SHP77 (cell line): ENCODE data around the gene PHLDB2.

Source experiments
- DNase-seq, 2 experiments: peaks; one replicate each; lab custom pipeline; 2025; lab: John Stamatoyannopoulos, UW

The PHLDB2 gene

DNA sequence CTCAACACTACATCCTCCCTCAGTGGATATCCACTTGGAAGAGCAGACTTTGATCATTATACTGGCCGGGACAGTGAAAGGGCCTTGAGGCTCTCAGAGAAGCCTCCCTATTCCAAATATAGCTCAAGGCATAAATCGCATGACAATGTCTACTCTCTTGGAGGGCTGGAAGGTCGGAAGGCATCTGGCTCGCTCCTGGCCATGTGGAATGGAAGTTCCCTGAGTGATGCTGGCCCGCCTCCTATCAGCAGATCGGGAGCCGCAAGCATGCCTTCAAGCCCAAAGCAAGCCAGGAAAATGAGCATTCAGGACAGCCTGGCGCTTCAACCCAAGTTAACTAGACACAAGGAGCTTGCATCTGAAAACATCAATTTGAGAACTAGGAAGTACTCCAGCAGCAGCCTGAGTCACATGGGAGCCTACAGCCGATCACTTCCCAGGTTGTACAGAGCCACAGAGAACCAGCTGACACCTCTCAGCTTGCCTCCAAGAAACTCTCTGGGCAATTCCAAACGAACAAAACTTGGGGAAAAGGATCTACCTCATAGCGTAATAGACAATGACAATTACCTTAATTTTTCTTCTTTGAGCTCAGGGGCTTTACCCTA lies 25.4 kb downstream of the PHLDB2 start:
- DNase-seq: no peak

DNA sequence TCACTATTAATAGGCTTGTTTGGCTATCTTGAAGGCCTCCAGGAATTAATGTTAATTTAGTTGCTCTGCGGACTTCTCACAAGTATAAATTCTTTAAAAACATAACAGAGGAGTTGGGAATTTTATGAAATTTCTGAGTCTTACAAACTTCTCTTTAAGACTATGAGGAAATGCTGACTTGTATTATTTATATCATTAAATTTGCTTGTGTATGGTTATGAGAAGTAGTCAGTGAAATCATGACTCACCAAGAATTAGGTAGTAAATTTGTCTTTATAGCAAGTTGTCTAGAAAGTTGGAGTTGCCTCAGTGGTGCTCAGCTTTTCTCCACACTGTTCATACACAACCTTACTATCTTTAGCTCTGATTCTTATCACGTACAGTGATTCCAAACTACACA lies 26.5 kb downstream of the PHLDB2 start:
- no peak for DNase-seq

DNA sequence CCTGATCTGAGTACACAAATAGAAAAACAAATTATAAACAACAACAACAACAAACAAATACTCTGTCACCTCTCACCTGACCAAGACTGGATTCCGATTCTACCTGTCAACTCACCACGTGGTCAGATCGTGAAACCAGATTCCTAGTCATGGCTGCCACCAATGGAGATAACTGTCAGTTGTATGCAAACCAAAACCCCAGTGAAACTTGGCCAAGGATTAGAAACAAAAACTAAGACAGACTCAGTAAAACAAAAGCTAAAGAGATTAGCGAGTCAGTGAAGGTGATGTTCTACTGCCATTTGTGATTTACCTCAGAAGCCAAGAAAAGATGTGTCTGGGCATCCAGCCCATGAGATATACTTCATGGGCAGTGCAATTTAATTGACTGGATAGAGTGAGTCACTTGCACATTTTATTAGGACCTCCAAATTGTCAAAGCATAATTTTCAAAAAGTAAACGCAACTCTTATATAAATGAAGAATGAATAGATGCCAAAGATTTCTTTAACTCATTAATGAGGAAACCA lies 31.1 kb downstream of the PHLDB2 start:
- DNase-seq: no peak

DNA sequence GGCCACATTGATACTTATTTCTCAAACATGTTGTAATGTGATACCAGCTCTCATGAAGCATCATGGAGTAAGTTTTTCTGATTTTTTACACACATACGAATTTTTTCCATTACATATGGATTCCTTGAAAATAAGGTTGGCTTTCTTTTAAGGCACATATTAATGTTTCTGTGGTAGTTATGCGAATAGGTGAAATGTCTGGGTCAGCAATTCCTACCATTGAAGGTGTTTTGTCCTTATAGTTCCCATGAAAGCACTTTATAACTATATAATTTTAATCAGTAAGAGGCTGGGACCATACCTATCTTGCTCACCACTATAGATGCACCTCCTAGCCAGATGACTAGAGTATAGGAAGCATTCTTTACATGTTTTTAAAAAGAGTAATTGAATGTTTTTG lies 33.0 kb downstream of the PHLDB2 start:
- no peak for DNase-seq

DNA sequence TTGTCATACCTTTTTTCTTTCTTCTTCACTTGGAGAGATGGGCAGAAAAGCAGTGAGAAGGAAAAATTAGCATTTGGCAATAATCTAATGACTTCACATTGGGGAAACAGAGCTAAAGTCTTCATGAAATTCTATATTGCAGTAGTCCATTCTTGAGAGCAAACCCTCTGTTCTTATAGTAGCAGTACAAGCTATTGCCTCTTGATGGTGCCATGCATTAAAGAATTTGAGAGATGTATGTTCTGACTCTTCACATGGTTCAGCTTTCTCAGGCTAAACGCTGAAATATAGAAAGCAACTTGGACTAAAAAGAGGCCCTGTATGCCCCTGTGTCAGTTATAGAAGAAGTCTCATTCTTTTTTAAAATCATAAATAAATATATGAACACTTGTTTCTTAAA lies 36.0 kb downstream of the PHLDB2 start:
- DNase-seq: peak; percentile 16 to 32

DNA sequence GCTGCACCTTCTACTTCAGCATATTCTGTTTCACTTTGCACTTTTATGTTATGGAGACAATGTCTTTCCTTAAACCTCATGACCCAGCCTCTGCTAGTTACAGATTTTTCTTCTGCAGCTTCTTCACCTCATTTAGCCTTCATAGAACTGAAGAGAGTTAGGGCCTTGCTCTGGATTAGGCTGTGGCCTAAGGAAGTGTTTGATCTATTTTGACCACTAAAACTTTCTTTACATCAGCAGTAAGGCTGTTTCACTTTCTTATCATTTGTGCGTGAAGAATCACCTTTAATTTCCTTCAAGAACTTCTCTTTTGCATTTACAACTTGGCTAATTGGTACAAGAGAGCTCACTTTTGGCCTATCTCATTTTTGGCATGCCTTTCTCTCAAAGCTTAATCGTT lies 40.9 kb downstream of the PHLDB2 start:
- DNase-seq: no peak

DNA sequence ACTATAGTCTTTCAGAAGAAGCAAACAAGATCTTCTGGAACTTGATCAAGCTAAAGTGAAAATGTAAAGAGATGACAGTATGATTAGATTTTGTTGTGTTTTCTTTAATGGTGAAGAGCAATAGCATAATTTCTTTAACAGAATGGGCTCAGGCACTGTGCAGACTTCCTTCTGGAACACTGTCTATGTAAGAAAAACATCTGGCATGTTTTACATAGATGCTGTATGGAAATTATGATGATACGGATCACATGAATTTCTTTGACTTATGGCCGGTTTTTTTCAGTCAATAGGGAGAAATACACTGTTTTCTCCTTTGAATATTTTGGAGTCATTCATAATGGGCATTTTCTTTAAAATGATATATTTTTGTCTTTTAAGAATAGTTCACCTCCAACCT lies 42.6 kb downstream of the PHLDB2 start:
- no peak for DNase-seq

DNA sequence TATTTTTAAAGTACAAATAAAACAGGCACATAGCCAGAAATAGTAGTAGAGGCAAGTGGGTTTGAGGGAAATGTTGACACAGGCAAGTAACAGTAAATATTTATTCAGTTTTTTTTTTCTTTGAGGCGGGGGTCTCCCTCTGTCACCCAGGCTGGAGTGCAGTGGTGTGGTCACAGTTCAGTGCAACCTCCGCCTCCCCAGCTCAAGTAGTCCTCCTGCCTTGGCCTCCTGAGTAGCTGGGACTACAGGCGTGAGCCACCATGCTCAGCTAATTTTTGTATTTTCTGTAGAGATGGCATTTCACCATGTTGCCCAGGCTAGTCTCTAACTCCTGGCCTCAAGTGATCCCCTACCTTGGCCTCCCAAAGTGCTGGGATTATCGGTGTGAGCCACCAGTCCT lies 43.5 kb downstream of the PHLDB2 start:
- DNase-seq: no peak

DNA sequence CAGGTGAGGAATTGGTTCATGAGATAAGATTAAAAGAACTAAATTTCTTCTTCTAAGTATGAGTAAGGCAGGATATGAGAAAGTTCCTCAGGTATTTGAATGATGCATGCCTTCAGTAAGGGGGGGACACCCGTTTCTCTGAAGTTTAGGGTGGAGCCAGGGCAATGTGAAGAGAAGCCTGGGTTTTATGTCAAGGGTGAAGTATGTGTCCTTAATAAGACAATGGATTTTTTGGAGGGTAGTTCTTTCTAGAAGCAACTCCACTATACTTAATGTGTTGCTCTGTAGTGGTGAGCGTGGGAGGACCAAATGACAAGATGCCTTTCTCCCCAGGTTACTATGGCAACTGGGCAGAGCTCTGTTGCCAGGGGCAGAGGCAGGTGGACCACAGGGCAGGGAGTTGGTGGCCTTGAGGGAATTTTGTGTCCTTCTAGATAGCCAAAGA lies 44.0 kb downstream of the PHLDB2 start:
- DNase-seq: no peak

DNA sequence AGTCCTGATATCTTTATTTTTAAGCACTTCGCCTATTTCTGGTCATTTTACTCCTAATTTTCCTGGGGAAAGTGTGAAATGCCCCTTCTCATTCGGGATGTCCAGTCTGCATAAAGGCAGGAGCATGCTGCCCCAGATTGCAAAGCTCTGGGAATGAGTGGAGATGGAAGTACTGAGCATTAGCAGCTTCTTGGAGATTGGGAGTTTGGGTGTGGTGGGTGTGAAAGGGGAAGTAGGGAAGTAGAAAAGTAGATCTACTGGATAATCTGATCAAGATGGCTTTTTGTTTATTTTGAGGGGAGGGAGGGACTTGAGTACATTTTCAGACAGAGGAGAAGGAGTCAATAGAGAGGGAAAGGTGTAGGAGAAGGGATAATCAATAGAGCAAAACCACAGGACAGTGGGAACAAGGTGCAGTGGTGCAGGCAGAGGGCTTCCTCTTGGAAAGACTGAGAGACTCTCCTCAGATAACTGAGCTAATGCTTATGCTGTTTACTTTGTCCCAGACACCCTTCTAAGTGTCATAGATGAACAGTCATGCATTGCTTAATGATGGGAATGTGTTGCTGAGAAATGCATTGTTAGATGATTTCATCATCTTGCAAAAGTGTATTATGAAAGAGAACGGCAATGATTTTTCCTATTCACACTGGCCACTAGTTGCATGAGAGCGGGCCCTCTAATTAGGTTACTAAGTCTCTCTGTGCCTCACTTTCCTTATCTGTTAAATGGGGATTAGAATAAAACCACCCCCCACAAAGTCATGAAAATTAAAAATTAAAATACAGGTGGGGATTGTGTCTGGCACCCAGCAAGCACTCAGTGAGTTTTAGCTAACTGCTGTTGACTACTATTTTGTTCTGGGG lies 45.5 kb downstream of the PHLDB2 start:
- no peak for DNase-seq

DNA sequence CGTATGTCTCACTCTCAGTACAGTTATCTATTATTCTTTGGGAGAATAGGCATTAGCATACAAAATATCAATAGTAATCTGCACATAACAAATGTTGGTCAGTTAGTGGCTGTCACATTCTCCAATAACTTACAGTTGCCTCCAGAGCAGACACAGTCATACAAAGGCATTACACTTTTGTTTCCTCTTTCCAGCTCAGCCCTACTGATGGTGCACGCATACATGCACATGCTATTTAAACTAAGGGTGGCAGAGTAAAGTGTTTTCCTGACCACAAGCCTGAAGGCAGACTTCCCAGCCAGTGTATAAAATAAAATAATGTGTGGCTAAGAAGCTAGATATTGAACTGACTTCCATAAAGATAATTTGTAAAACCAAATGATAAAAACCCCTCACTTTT lies 47.6 kb downstream of the PHLDB2 start:
- DNase-seq: no peak

DNA sequence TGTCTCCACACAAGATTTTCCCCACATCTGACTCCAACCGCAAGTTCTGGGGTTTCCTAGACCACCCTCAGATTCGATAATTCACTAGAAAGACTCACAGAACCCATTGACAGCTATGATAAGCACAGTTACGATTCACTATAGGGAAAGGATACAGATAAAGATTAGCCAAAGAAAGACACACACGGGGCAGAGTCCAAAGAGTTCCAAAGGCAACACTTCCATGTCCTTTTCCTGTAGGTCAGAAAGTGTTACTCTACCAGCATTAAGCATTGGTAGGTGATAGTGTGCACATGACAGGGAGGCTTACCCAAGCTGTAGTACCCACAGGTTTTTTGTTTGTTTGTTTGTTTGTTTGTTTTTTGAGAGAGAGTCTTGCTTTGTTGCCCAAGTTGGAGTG lies 48.1 kb downstream of the PHLDB2 start:
- no peak for DNase-seq

DNA sequence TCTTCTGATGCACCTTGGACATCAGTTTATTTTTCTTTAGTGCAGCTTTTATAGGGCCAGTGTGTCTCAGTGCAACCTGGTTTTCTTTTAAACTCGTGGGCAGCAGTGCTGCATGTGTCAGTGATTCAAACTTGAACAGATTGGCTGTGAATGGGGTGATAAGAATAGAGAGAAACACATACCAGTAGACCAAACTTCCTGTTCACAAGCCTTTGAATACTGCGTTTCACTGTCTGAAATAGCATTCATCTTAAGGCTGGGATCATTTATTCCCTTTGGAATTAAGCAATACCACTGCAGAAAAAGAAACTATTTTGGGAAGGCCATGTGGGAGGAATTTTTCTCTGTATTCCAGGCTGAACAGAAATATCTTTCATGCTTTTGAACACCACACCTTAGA lies 51.7 kb downstream of the PHLDB2 start:
- DNase-seq: no peak

DNA sequence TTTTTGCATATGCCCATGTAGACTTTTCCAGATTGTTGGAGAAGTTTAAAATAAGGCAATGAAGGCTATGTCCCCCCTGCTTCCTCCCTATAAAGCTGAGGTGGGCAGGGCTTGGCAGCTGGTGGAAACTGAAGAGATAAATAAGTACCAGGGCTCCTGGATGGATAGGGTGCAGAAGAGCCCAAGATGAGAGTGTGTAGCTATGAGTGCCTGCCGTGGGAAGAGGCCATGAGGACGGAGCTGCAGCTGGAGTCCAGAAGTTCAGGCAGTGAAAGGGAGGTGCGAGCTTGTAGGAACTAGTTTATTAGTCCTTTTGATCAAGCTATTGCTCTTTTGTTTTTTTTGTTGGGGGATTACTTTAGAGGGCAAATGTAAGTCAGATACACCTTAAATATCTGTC lies 52.4 kb downstream of the PHLDB2 start:
- no peak for DNase-seq

DNA sequence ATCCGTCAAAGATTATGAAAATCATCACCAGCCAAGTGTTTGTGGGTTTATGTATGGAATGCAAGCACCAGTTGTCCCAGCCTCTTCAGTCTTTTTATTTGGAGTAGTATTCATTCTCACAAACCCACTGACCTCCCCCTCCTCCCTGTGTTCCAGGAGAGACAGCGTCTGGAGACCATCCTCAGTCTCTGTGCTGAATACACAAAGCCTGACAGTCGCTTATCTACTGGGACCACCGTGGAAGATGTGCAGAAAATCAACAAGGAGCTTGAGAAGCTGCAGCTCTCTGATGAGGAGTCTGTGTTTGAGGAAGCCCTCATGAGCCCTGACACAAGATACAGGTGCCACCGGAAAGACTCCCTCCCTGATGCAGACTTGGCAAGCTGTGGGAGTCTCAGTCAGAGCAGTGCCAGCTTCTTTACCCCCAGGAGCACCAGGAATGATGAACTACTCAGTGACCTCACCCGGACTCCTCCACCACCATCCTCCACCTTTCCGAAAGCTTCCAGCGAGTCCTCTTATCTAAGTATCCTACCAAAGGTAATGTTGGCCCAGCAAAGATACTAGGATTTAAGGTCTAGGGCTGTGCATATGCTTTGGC lies 54.2 kb downstream of the PHLDB2 start:
- DNase-seq: no peak

DNA sequence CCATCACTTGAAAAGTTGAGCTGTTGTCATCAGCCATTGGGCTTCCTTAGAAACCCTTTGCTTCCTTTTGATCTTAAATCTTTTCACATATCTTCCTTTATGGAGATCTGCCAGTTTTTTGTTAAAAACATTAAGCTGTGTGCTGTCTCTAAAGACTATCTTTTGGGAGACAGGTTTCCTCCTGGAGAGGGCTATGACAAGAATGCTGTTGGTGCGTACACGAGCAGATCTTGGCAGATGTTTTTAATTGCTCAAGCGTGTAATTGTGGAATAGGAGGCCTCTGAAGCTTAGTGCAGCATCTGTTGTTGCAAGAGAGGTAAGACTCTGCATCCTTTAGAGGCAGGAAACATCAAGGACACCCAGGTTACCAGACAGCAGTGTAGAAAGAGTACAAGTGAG lies 56.8 kb downstream of the PHLDB2 start:
- DNase-seq: no peak

DNA sequence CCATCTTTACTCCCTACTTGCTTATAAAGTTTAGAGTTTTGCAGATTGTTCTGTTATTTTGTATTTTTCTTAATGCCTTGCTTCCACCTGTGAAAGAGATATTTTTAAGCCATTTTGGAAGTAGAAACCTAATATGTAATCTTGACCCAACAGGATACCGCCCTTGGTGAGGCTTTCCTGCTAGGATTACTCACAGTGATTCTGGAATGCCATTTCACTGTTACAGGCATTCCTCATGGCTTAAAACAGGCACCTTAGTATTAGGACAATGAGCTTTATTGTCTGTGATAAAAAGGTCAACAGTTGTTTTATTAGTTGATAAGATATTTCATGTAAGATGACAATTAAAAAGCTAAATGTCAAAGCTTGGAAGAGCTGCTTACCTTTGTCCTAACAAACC lies 58.2 kb downstream of the PHLDB2 start:
- DNase-seq: no peak

DNA sequence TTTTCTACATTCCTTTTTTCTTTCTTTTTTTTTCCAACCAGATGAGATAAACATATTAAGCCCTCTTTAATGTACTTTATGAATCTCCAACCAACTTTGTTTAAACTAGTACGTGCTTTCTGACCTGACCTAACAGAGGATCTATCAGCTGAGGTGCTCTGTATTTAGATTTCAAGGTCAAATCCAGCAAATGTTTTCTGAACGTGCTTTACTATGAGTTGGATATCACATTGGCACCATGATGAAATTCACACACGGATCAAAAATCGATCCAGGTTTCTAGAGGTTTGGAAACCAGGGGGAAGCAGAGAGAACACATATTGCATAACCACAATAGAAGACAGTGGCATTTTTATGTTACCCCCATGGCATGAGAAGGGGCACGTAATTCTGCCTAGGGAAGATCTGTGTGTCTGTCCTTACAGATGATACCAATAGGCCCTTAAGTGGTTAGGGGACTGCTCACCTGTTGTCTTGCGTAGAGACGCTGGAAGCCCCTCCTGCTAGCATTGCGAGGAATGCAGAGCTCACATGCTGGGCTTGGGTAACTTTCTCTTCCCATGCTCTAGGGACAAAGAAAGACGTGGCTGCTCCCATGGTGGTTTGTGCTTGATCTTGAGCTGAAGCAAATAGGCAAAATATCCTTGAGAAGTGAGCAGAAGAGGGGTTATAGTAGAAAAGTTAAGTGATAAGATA lies 60.5 kb downstream of the PHLDB2 start:
- no peak for DNase-seq

DNA sequence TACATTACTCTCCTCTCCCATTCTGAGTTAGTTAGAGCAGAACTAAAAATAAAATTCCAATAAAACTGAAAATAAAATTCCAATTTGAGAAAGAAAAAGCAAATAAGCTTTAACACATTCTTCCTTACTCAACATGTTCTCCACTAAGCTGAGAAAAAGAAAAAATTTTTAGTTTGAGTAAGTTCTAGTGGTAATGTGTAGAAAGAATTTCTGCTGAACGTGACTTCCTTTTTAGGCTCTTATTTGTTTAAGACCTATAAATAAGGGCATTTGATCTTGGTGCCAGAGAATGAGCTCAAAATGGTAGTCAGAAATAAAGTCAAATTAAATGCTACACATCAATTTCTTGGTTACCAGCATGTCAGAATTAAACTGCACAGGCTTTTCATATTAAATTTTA lies 62.1 kb downstream of the PHLDB2 start:
- no peak for DNase-seq

DNA sequence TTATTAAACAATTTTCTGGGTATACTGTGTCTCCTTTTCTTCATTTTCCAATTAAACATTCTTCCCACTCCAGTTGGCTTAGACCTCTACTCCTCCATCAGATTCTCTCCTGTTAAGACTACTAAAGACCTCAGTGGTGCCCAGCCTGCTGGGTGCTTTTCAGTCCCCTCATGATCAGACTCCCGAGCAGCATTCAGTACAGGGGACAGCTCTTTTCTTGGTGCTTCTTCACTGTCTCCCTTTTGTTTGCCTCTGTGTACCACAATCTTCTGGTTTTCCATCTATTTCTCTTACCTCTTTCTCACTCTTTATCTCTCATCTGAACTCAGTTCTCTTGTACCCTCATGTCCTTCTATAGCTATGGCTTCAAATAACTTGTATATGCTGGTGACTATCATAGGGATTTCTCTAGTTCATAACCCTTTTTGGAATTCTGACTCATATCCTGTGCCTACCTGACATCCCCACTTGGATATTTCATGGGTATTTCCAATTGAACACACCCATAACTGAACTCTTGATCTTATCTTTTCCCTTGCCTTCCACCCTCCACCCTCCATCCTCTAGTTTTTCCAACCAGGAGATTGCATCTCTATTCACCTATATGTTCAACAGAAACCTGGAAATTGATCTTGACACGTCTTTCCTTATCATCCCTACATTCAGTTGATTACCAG lies 64.2 kb downstream of the PHLDB2 start:
- DNase-seq: no peak

DNA sequence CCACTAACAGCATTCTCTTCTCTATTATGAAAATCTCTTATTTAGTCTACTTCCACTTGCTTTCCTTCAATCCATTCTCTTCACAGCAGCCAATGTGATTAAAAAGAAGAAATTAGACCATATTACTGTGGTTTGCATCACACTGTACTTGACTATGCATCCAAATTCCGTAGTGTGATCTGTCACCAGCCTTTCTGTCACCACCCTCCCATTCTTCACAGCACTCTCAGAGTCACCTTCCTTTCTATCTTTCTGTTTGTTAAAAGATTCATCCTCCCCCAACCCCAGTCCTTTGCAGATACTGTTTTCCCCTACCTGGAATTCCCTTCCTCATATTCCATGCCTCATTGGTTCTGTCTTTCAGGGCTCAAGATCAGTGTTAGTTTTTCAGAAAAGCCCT lies 64.7 kb downstream of the PHLDB2 start:
- DNase-seq: no peak

DNA sequence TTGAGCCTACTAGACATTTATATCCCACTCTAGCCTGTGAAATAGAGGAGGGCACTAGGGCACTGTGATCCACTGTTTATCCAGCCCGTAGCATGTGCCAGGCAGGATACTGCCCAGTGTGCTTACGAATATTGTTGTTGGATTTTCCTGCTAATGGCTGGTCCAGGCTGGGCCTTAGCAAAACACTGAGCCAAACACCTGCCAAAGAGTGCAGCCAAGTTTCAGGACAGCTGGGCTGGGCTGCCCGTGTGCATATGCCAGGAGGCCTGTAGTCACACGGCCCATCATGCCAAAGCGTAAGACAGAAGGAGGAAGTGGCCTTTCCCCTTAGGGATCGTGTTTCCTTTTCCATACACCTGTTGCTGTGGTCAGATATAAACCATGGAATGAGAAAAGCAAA lies 65.2 kb downstream of the PHLDB2 start:
- DNase-seq: peak; percentile 86 to 93
